ENCODE results near the gene LGALS1. TPM values are rescaled to one million over a fixed set of nuclear protein-coding genes. Genes with fewer than 3 reads are reported as not detected.
"Not testable (repeated sequence)": the region's sequence is repeated elsewhere in the genome, so short reads cannot be mapped to it uniquely, and the experiment has no call there.

LGALS1 gene
- total RNA-seq, 1 experiment from 2014 or later, result 671 TPM

GRCh38 chr22:37681001-37681424, 5.6 kb downstream of the LGALS1 start:
- Histone ChIP-seq H3K9me3 (replicated peaks) (no peaks in the 10 kb centered on the region), H3K27me3 (no peaks in the 10 kb centered on the region), H3K36me3 (peaks cover 7% of the 10 kb centered on the region; the same call in 1 of the 2 replicates), H3K4me3 (no peak overlapping the region), H3K4me1 (0 out of 2 replicates have a peak, but pooled peaks cover 2% of the 10 kb centered on the region), H3K27ac (no peak overlapping the region)
- DNase-seq, result no peak

GRCh38 chr22:37681556-37682049, 6.2 kb downstream of the LGALS1 start:
- Histone ChIP-seq H3K4me1 (0 out of 2 replicates have a peak, but pooled peaks cover 2% of the 10 kb centered on the region), H3K27ac (no peak overlapping the region), H3K9me3 (replicated peaks) (no peaks in the 10 kb centered on the region), H3K27me3 (no peaks in the 10 kb centered on the region), H3K36me3 (peaks cover 7% of the 10 kb centered on the region; the same call in 1 of the 2 replicates), H3K4me3 (no peak overlapping the region)
- DNase-seq, result peak; percentile 77 to 88

DNA sequence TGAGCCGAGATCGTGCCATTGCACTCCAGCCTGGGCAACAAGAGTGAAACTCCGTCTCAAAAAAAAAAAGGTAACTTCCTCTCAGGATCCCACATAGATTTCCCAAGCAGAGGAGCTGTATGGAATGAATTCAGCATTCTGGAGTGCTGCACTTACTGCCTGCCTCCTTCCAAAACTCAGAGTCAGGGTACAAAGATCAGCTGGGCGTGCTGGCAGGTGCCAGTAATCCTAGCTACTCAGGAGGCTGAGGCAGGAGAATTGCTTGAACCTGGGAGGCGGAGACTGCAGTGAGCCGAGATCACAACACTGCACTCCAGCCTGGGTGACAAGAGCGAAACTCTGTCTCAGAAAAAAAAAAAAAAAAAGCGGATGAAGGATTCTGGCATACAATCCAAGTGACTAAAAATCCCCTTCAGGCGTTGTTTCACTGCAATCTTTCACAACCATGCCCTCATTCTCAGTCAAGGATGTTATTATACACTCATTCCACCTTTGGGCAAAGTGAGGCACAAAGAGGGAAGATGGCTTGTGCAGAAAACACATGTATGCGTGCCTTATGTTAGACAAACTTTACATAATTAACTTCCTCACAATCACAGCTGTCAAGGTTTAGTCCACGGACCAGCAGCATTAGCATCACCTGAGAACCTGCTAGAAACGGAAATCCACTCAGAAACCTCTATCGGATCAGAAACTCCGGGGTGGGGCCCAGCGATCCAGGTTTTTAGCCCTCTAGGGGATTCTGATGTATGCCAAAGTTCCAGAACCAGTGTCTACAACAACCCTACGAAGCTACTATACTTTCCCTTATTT, 9.6 kb downstream of the LGALS1 start:
- Histone ChIP-seq H3K27ac (no peak overlapping the region), H3K4me1 (no peaks in the 10 kb centered on the region), H3K4me3 (no peak overlapping the region), H3K27me3 (no peaks in the 10 kb centered on the region), H3K9me3 (replicated peaks) (no peaks in the 10 kb centered on the region), H3K36me3 (0 out of 2 replicates have a peak, but pooled peaks cover 6% of the 10 kb centered on the region)
- DNase-seq, result no peak

DNA sequence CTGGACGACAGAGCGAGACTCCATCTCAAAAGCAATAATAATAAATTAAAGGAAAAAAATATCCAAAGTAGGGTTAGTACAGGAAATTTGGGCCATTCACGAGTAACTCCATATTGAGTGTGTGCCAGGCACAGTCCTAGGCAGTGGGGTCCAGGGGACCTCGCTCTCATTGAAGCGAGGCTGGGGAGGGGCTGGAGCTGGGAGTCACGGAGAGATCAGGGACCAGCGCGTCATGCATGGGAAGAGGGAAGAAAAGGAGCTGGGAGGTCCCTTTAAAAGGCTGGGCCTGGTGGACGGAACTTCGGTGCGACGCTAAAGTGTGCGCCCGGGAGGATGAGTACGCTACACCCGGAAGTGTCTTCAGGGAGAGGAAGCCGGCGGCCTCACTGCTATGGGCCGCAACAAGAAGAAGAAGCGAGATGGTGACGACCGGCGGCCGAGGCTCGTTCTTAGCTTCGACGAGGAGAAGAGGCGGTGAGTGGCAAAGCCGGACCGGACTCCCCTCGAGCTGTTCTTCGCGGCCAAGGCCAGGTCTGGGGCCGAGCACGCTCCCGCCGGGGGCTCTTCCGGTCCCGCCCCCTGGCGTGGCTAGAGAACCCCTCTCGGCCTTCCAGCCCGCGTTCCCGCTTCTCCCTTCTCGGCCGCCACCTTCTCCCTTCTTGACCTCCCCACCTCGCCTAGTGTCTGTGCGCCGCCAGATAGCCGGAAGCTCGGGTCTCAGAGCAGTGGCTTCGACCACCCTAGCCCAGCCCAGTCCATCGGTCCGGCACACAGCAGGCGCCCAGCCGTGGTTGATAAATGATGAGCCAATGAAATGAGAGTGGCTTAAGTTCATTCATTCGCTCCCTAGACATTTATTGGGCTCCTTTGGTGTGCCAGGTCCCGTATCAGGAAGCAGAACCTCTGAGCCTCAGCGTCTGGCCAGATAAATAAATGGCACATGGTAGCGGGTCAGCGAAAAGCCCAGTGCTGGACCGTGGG, 10.9 kb downstream of the LGALS1 start, which contains the start of gene NOL12:
TSS of gene NOL12 (plus strand) at position 342 of the 981 bp plus-strand sequence. CDS start at position 392, 50 bp downstream.
- no peaks in the 10 kb centered on the region for H3K4me1 ChIP-seq
- DNase-seq, result peak; percentile 80 to 92

DNA sequence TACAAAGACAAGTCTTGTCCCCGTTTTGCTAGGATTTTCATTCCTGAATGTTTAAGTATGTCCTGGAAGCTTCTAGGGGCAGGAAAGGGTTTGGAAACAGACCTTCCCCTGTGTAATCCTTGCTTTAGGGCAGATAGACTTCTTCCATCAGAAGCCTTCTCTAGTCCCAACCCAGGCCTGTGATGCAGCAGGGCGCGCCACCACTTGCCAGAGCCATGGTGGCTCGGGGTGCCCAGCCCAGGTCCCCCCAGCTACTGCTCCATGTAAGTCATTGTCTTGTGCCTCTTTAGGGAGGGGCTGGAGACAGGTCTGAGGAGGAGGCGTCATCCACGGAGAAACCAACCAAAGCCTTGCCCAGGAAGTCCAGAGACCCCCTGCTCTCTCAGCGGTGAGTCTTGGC, 15.0 kb downstream of the LGALS1 start:
- no peak for DNase-seq
- peaks cover 15% of the 10 kb centered on the region for H3K36me3 ChIP-seq

More for the DNA sequence above, 10.9 kb downstream of the LGALS1 start, which contains the start of gene NOL12:
- no peaks in the 10 kb centered on the region for H3K9me3 ChIP-seq (replicated peaks)
- peaks cover 10% of the 10 kb centered on the region; the same call in 1 of the 2 replicates for H3K36me3 ChIP-seq
- no peaks in the 10 kb centered on the region for H3K27me3 ChIP-seq
- H3K4me3 ChIP-seq, result peak within 1 kb of the TSS; percentile 81
- H3K27ac ChIP-seq, result peak within 1 kb of the TSS; percentile 77

GRCh38 chr22:37690901-37691504, 15.6 kb downstream of the LGALS1 start:
- Histone ChIP-seq H3K27ac (no peak overlapping the region), H3K4me3 (no peak overlapping the region), H3K4me1 (no peaks in the 10 kb centered on the region), H3K9me3 (replicated peaks) (no peaks in the 10 kb centered on the region), H3K27me3 (no peaks in the 10 kb centered on the region), H3K36me3 (peaks cover 15% of the 10 kb centered on the region)
- DNase-seq, result no peak

More for the DNA sequence above, 15.0 kb downstream of the LGALS1 start:
- no peaks in the 10 kb centered on the region for H3K4me1 ChIP-seq
- H3K27ac ChIP-seq, result no peak overlapping the region
- H3K4me3 ChIP-seq, result no peak overlapping the region
- no peaks in the 10 kb centered on the region for H3K9me3 ChIP-seq (replicated peaks)
- H3K27me3 ChIP-seq, result no peaks in the 10 kb centered on the region

DNA sequence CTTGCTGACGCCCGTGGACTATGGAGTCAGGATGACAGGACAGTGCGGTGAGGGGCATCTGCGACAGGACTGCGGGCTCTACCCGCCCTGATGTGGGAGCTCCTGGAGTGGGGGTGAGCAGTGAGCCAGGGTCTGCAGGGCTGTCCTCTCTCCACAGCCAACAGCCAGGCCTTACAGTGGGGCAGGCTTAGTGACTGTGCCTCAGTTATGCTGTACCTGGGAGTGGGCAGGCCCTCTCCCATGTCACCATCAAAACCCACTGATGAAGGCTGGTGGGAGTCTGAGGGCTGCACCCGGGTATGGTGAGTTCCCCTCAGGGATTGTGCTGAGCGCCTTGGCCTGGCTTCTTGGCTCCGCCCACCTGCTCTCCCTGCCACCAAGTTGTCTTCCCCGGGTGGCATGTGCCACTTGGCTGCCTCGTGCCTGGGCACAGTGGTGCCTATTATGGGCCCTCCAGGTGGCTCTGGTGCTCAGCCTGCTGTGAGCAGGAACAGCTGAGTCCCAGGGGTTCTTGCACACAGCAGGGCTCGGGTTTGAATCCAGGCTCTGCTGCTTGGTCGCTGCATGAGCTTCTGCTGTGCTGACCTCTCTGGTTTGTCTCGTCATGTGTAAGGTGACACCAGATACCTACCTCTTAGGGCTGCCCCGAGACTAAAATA, 17.3 kb downstream of the LGALS1 start:
- H3K9me3 ChIP-seq (replicated peaks), result no peaks in the 10 kb centered on the region
- no peaks in the 10 kb centered on the region for H3K4me1 ChIP-seq
- DNase-seq, result no peak
- peaks cover 15% of the 10 kb centered on the region for H3K36me3 ChIP-seq
- no peak overlapping the region for H3K4me3 ChIP-seq
- H3K27me3 ChIP-seq, result no peaks in the 10 kb centered on the region
- no peak overlapping the region for H3K27ac ChIP-seq

GRCh38 chr22:37694131-37694530, 18.7 kb downstream of the LGALS1 start:
- DNase-seq; H3K9me3 ChIP-seq (replicated peaks); H3K4me3 ChIP-seq; H3K4me1 ChIP-seq; H3K27ac ChIP-seq; H3K27me3 ChIP-seq: not testable (repeated sequence)
- peaks cover 13% of the 10 kb centered on the region for H3K36me3 ChIP-seq

DNA sequence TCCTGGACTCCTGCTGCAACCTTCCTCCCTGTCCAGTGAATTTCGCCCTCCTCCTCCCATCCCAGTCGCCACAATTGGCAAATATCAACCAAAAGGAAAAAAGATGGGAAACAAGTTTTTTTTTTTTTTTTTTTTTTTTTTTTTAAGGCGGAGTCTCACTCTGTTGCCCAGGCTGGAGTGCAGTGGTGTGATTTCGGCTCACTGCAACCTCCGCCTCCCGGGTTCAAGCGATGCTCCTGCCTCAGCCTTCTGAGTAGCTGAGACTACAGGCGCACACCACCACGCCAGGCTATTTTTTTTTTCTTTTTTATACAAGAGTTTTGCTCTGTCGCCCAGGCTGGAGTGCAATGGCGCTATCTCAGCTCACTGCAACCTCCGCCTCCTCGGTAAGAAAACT, 20.8 kb downstream of the LGALS1 start:
- not testable (repeated sequence) for H3K9me3 ChIP-seq (replicated peaks); H3K27me3 ChIP-seq; DNase-seq; H3K27ac ChIP-seq; H3K36me3 ChIP-seq; H3K4me1 ChIP-seq
- peak overlapping the region; percentile 47 for H3K4me3 ChIP-seq

- Histone ChIP-seq H3K4me3 (peak within 1 kb of the TSS; percentile 47), H3K36me3 (peaks cover under 1% of the 10 kb centered on the region; the same call in 1 of the 2 replicates)
- peak; percentile 98 to 99 for DNase-seq
These were observed 21.5 kb downstream of the LGALS1 start, which contains the start of gene TRIOBP for GRCh38 chr22:37696657-37697537. Gene TRIOBP, plus strand, starts transcription at chr22:37697048. Its CDS starts 4,318 bp downstream, at chr22:37701366.

DNA sequence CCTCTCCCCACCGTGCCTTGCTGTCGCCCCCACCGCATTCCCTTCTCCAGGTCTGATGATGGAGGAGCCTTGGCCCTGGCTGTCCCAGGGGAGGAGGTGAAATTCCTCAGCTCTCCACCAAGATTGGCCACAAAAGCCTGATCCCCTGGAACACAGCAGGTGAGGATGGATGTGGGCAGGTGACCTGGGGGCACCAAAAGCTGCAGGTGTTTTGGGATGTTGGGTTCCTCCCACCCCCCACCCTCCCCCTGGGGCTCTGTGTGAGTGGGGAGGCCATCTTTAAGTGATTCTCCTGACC, 22.1 kb downstream of the LGALS1 start:
- H3K4me3 ChIP-seq, result peak overlapping the region; percentile 47
- H3K27me3 ChIP-seq, result no peaks in the 10 kb centered on the region
- no peaks in the 10 kb centered on the region for H3K36me3 ChIP-seq
- no peak overlapping the region for H3K27ac ChIP-seq
- no peak for DNase-seq
- no peaks in the 10 kb centered on the region for H3K4me1 ChIP-seq
- H3K9me3 ChIP-seq (replicated peaks), result no peaks in the 10 kb centered on the region

More at GRCh38 chr22:37696657-37697537, 21.5 kb downstream of the LGALS1 start, which contains the start of gene TRIOBP:
- H3K27ac ChIP-seq, result no peak within 1 kb of the TSS
- no peaks in the 10 kb centered on the region for H3K27me3 ChIP-seq
- no peaks in the 10 kb centered on the region for H3K4me1 ChIP-seq
- no peaks in the 10 kb centered on the region for H3K9me3 ChIP-seq (replicated peaks)

- H3K36me3 ChIP-seq, result no peaks in the 10 kb centered on the region
- no peak for DNase-seq
These were observed 25.8 kb downstream of the LGALS1 start for GRCh38 chr22:37701141-37701786.

More at GRCh38 chr22:37701141-37701786, 25.8 kb downstream of the LGALS1 start:
- Histone ChIP-seq H3K27me3 (no peaks in the 10 kb centered on the region), H3K27ac (no peak overlapping the region), H3K9me3 (replicated peaks) (no peaks in the 10 kb centered on the region), H3K4me1 (no peaks in the 10 kb centered on the region), H3K4me3 (no peak overlapping the region)
